ENCODE data around the gene OBSCN. TPM values are rescaled to one million over a fixed set of nuclear protein-coding genes. Genes with fewer than 3 reads are reported as not detected.

OBSCN gene
- total RNA-seq, 1 experiment from 2014 or later, result 10.5 TPM

GRCh38 chr1:228177183-228177475, 30.7 kb upstream of the OBSCN start:
- no TSS peak for BruUV-seq (replicated peaks)
- Histone ChIP-seq H3K27me3 (ENCODE audit: control insufficient read depth, insufficient read depth, low read length) (no peaks in the 10 kb centered on the region), H3K27ac (ENCODE audit: low read length) (no peak overlapping the region), H3K4me3 (ENCODE audit: low read depth in 2 of 2, low read length in 2 of 2) (no peak overlapping the region), H3K36me3 (ENCODE audit: control insufficient read depth, insufficient read depth, low read length) (no peaks in the 10 kb centered on the region), H3K4me1 (ENCODE audit: control insufficient read depth, insufficient read depth, low read length) (peaks cover 4% of the 10 kb centered on the region; the same call in 1 of the 2 replicates), H3K9me3 (ENCODE audit: control insufficient read depth, insufficient read depth, low read depth, low read length) (no peaks in the 10 kb centered on the region)
- CTCF ChIA-PET, result no interaction called here
- intact Hi-C loops (cut with micrococcal nuclease; ENCODE audit: unreplicated experiment) (no loop called here), in situ Hi-C loops (cut with HindIII; ENCODE audit: low pct_unique_long_range_greater_than_20kb, low sequenced_read_pairs) (no loop called here)
- no peak for DNase-seq (ENCODE audit: low read depth, low spot score)
- ATAC-seq, result no peak
- TF ChIP-seq POLR2AphosphoS5 (IDR thresholded peaks at IDR 0.05; ENCODE audit: low read depth, low read length) (no peak), SIN3A (IDR thresholded peaks at IDR 0.05; ENCODE audit: borderline replicate concordance, insufficient read depth, low read depth, low read length) (no peak), TCF7L2 (IDR thresholded peaks at IDR 0.05; ENCODE audit: low read depth, low read length) (no peak), REST (IDR thresholded peaks at IDR 0.05; ENCODE audit: insufficient read depth in 1 of 2, low read depth in 2 of 2, low read length in 1 of 2) (no peak), CTCF (IDR thresholded peaks at IDR 0.05) (no peak)
- POLR2A ChIA-PET, result no interaction called here

GRCh38 chr1:228177721-228178710, 29.8 kb upstream of the OBSCN start:
- Histone ChIP-seq H3K9me3 (ENCODE audit: control insufficient read depth, insufficient read depth, low read depth, low read length) (no peaks in the 10 kb centered on the region), H3K36me3 (ENCODE audit: control insufficient read depth, insufficient read depth, low read length) (no peaks in the 10 kb centered on the region), H3K27ac (ENCODE audit: low read length) (no peak overlapping the region), H3K4me3 (ENCODE audit: low read depth in 2 of 2, low read length in 2 of 2) (no peak overlapping the region), H3K27me3 (ENCODE audit: control insufficient read depth, insufficient read depth, low read length) (no peaks in the 10 kb centered on the region), H3K4me1 (ENCODE audit: control insufficient read depth, insufficient read depth, low read length) (peaks cover 4% of the 10 kb centered on the region; the same call in 1 of the 2 replicates)
- intact Hi-C loops (cut with micrococcal nuclease; ENCODE audit: unreplicated experiment), result no loop called here
- POLR2A ChIA-PET, result interaction anchor here (0.6 kb wide), 1 partner anchor 24 kb away, joined by 3 read pairs; no protein-coding TSS in a partner anchor
- in situ Hi-C loops (cut with HindIII; ENCODE audit: low pct_unique_long_range_greater_than_20kb, low sequenced_read_pairs), result no loop called here
- no peak for TF ChIP-seq SIN3A (IDR thresholded peaks at IDR 0.05; ENCODE audit: borderline replicate concordance, insufficient read depth, low read depth, low read length)
- no peak for TF ChIP-seq TCF7L2 (IDR thresholded peaks at IDR 0.05; ENCODE audit: low read depth, low read length)
- TF ChIP-seq REST (IDR thresholded peaks at IDR 0.05; ENCODE audit: insufficient read depth in 1 of 2, low read depth in 2 of 2, low read length in 1 of 2), result no peak
- TF ChIP-seq POLR2AphosphoS5 (IDR thresholded peaks at IDR 0.05; ENCODE audit: low read depth, low read length), result no peak
- no peak for TF ChIP-seq CTCF (IDR thresholded peaks at IDR 0.05)
- DNase-seq (ENCODE audit: low read depth, low spot score) (no peak), ATAC-seq (no peak)
- CTCF ChIA-PET, result no interaction called here
- BruUV-seq (replicated peaks), result no TSS peak
